GM19395 (cell line): Measurements from ENCODE around the gene BCAS3.

ENCODE experiments used
- ATAC-seq: cut with Tn5 transposase; IDR thresholded peaks from one replicate; pipeline ENCODE4 v1.9.1; 2021; ENCODE audit warnings: mild to moderate bottlenecking, moderate library complexity; ENCODE audit not compliant: unreplicated experiment

The BCAS3 gene

DNA sequence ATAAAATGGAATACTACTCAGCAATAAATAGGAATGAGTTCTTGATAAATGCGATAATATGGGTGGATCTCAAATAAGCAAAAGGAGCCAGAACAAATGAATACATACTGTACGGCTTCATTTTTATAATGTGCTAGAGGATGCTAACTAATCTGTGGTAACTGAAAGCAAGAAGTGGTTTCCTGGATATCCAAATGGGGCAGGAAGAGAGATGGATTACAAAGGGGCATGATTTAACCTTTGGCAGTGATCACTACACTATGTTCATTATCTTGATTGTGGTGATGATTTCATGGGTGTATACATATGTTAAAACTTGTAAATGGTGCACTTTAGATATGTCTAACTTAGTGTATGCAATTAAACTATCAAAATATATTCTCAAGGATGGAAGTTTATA, 499.7 kb downstream of the BCAS3 start:
- no peak for ATAC-seq

DNA sequence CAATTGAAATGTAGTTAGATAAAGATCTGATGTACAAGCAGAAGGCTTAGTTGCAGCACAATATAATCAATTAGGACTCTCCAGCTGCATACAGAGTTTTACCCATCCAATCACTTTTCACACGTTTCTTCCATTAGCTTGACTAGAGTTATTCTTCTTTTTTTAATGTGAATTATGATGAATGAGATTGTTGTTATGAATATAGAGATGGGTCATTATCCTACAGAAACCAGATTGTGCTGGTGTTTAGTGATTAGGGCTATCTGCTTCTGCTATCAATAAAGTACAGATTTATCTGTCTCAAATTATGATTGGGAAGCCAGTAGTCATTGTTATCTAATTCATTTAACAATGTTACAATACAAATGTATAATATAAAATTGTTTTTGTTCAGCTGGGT, 500.6 kb downstream of the BCAS3 start:
- ATAC-seq: no peak

DNA sequence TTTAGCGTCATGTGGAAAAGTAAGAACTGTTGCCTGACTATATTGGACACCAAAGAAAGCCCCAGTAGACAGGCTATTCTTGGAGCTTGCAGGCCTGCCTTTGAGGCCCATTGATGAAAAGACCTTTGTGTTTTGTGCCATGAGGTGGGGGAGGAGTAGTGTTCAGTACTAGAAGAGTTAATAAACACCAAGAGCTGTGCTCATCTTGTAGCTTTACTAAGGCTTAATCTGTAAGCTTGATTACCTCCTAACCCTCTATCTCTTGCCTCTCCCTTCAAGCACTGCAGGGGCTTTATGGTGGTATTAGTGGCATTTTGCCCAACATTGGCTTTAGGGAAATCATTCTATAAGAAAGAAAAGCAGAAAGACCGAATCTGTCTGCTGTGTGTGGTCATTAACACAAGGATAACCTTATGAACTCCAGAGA, 501.7 kb downstream of the BCAS3 start:
- no peak for ATAC-seq

DNA sequence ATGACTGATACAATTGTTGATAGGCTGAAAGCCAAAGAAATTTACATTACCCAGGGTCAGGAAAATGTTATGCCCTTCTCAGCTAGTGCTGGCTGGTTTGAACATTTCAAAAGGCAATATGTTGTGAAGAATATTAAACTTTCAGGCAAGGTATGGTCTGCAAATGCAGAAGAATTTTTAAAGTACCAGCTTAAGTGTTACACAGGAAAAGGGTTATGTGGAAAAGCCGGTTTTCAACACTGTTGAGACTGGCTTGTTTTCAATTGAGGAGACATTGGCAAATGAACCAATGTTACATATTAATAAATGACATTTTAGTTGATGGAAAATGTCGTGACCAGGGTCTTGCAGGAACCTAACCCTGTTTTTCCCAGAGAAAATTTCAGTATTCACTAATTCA, 506.1 kb downstream of the BCAS3 start:
- no peak for ATAC-seq

DNA sequence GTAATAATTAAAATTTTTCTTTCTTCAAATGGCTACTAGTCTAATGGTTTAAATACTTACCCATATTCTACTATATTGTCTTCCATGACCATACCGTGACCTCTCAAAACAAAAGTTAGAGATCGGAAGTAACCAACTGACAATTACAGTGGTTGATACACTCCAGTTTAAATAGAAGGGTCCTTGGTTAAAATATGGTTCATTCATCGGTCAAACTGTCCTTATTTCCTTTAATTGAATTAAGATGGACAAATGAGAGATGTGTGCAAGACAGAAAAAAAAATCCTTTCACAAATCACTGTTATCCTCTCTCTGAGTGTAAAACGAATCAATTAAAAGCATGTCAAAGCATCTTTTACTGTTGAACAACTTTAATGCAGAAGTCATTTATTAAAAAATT, 507.7 kb downstream of the BCAS3 start:
- ATAC-seq: no peak

DNA sequence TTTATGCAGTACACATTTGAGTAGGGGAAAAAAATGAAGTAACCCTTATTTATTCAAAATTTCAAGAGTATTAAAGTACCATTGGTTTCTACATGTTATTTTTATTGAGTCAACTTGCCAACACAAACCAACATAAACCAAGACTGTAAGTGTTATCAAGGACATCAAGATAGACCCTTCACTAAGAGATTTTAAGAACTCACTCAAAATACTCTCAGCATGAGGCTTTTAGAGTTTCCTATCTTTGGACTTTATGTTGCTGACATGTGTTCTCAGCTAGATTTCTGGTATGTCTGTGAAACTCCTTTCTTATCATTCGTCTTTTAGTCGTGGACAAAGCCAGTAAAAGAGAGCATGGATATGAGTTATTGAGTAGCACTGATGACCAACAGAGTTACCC, 509.4 kb downstream of the BCAS3 start:
- no peak for ATAC-seq

DNA sequence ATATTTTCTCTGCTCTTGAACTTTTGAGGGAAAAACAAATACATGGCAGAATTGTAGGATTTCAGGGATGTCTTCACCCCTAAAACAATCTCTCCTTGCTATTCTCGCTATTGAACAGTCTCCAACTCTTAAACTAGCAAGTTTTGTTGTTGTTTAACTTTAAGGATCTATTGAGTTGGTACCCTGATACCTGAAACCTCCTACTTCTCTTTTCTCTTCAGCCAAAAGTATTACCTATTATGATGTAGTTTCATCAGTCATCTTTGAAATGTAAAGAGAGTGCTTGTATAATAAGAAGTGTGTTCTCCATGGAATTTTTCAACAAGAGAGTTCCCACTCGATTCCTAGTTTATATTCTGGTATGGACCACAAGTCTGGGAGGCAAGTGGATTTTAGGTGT, 510.4 kb downstream of the BCAS3 start:
- ATAC-seq: no peak

DNA sequence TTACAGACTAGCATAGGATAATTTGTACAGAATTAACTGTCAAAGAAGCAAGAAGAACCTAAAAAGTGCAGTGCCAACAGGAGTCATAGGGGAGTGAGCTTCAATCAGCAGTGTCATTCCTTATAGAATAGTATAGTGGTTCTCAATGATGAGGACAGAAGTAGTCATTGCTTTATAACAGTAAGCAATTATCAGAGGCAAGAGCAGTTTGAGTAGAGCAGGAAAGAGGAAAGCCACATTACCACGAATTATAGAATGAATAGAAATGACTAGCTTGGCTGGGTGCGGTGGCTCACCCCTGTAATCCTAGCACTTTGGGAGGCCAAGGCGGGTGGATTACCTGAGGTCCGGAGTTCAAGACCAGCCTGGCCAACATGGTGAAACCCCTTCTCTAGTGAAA, 512.3 kb downstream of the BCAS3 start:
- no peak for ATAC-seq

DNA sequence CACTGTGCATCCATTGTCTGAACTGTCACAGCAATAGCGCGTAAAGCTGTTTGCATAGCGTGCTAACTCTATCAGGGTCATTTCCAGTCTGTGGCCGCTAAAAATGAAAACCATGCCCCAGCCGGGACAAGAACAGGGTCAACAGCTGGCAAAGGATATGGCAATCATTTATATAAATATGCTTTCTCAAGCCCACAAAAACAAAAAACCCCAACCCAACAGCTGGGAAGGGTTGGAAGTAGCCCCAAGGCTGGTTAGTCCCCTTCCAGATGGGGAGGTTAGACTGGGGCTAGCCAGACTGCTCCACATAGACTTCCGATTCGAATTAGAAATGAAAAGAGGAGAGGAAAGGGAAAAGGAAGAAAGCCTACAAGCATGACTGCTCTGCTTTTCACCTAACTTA, 518.7 kb downstream of the BCAS3 start:
- ATAC-seq: no peak

DNA sequence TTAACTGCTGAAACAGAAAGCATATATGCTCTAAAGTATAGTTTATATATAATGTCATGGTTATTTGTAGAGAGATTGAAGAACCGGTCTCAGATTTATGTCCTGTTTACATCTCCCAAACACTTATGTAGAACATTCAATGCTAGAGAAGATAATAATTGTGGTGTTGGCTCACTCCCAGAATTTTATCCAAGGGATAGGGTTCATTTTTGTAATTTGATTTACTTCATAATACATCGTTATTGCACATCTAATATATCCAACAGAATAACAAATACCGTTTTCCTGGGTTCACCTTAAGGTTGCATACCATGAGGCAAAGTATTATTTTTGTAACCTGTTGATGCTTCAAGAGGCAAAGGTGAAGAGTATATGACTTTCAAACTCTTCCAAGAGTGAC, 519.1 kb downstream of the BCAS3 start:
- ATAC-seq: no peak

DNA sequence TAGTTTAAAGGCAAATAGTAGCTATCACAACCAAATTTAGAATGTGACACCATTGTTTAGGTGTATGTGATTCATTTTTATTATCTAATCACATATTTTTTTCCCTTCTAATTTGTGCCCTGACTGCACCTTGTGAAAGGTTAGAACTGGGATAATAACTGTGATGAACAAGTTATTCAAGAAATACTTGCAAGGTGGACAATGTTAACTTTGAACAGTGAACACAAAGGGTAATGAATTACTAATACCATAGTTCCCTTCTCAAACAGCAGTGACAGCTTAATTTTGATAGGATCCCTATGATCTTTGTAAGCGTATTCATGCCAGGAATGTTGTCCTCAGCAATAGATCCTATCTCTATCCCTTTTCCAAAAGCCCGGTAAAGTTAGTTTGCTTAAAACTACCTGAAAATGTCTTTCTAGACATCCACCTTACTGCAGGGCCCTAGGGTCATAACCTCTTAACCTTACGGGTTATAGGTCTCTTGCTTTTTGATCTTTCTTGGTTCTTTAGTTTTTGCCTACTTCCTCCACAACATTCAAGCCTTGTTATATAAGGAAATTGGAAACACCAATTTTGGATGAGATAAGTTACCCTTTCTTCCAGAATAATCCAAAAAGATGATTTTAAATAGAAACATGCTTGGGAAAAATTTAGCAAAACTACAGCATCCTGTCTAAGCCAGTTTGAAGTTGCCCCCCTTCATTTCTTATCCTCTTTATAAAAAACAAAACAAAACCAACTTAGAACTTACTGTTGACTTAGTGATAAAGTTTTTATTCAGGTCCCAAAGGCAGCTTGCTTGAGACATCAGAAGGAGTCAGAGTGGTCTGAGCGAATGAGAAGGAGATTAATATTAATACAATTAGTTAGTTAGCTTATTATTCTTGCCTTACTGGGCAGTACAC, 522.0 kb downstream of the BCAS3 start:
- no peak for ATAC-seq

DNA sequence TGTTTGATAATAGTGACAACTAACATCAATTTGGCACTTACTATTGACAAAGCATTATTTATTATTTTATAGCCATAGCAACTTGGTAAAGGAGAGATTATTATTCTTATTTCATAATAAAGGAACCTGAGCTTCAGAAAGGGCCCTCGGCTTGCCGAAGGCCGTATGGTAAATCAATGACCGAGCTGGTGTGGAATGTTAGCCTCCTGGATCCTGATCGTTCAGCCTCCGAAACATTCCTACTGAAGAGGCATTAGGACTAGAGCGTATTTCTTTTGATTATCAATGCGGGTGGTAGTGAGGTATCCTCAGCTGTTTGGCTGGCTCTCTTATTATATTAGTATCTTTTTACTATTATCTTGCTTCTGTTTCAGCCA, 522.7 kb downstream of the BCAS3 start:
- ATAC-seq: no peak

DNA sequence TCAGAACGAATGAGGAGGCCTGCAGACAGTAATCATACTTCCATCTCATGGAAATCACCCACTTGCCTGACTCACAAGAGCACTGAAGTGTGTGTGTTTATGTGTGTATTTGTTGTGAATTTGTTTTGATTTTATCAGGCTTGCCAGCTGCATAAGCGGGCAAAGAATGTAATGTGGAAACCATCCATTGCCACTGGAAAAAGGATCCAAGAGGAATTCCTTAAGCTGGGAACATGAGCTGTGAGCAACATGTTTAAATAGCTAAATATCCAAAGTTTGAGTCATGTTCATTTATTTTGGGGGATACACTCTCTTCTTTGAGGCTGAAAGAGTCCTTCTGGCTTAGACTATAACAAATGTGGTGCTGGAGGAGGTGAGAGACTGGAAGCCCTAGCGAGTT, 523.6 kb downstream of the BCAS3 start:
- no peak for ATAC-seq

DNA sequence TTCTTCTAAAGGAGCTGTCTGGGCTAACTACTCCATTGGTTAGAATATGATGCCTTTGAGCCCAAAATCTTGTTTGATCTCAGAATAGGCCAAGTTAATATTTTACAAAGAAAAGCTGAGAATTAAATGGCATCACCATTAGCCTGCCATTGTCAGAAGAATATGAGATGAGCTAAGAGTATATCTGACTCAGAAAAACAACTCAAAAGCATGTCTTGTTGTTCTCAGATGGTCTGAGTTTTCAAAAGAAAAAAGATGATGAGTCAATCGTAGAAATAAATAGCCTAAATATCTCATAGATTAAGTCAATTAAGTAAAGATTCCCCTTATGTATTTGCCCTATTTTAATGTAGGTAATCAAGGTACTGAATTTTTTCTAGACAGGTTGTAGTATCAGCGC, 524.9 kb downstream of the BCAS3 start:
- ATAC-seq: no peak

DNA sequence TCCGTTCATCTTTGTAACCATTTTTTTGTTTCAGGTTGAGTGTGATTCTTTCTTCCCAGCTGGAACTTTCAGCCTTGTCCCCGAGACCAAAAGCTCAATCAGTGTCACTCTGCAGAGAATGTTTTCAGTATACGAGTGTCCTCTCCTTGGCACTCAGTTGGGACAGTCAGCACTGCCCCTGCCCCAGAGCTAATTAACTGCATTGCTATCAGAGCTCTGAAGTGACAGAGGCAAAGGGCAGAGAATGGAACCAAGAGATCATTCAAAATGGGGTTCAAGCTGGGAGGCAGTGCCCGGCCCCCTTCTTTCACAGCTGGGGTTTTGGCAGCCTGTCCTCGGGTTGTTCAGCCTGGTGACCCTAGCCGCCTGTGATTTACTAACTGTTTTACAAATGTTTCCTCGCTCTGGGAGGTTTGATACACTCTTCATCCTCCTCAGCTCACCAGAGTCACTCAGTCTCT, 526.0 kb downstream of the BCAS3 start:
- ATAC-seq: no peak

DNA sequence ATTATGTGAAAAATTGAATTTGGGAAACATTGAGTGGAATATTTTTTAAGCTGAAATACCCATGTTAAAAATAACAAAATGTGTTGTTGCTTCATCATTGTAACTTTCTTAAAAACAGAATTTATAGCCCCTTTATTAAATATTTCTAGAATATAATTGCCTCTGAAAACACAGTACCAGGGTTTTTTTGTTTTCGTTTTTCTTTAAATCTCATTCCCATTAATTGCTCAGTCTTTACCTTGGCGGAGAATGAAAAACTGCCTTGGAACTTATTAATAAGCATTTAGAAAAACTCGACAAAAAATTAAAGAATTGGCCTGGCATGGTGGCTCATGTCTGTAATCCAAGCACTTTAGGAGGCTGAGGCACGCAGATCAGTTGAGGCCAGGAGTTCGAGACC, 526.8 kb downstream of the BCAS3 start:
- no peak for ATAC-seq

DNA sequence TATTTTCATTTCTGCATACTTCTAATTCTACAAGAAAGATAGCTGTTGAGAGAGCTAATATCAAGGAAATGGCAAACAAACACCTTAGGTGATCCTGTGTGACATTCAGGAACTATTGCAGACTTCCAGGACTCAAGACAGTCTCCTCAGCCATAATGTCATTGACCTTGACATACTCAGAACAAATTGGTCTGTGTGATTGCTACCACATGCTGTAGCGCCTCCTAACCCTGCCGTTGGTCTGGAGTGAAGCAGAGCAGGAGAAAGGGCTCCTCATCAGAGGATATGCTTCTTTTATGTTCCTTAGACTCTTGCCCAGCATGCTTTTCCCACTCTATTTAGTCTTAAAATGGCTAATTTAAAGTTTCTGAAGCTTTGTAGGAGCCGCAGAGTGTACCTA, 527.8 kb downstream of the BCAS3 start:
- no peak for ATAC-seq

DNA sequence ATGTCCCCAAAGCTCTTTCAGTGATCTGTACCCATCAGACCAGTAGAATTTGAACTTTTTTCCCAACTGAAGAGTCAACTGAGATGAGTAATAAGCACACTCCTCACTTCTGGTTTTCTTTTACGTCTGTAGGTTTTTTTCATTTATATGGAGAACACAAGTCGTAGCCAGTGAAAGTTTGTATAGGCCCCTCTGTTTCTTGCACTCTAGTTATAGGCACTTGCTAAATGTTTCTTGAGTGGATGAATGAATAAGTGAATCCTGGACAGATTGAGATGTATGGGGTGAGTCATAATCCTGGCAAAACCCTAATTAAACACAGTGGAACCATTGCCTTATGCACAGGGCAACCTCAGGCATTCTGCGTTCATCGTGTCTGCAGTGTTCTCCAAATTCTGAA, 528.3 kb downstream of the BCAS3 start:
- ATAC-seq: no peak

DNA sequence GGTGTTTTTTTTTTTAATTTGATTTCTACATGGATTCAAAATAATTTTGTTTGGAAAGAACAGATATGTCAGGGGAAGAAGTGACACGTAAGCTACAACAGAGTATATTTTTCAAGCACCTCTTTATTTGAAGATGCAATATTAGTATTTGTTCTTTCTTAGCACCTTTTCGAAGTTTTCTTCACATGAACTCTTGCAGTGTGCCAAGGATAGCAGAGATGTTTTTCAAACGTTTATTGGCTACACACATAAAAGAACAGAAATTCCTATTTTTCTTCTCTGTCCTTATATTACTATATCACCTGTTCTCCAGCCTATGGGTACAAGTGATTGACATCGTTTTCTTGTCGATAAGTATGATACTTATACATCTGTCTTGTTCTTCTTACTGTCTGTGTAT, 529.3 kb downstream of the BCAS3 start:
- no peak for ATAC-seq

DNA sequence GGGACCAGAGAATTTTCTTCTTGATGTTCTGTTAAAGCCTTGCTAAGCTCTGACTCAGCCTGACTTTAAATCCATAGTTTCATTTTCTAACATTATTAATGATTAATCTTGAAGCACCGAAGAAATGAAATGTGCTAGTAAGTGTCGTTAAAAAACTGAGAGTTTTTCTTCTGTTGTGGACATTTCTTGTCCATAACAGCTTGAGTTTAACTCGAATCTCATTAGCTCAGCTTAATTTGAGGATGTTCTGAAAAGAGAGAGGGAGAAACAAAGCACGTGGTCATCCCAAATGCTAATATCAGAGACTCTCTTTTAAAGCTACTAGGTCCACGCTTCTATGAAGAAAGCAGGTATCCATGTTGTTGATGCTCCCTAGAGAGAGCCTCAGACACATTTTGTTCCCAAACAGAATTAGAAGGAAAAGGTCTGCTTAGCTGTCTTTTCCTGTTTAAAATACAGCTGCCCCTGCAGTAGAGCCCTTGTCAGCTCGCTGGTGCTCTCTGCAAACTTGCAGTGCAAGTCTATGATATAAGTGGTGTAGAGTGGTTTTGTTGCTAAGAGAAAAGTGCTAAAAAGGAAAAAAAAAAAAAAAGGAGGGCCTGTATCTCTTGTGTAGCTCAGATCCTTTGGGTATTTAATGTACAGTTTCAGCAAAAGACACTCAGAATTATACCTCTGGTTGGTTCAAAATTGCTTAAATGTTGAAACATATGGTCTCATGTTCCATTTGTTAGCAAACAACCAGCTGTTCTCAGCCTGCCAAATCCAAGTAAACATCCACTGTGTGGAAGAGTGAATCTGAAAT, 530.9 kb downstream of the BCAS3 start:
- ATAC-seq: no peak

DNA sequence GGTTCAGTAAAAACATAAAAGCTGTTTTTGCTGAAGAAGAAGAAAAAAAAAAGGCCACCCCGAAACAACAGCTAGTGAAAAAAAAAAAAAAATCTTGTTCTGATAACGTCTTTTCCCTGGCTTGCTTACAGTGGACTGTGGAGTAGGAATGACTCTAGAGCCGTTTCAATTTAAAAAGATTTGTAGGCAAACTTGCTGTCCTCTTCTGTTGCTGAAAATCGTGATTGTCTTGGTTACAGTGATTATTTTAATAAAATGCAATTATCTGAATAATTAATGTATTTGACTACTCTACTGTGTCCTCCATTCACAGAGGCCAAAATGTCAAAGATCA, 531.4 kb downstream of the BCAS3 start:
- ATAC-seq: no peak

DNA sequence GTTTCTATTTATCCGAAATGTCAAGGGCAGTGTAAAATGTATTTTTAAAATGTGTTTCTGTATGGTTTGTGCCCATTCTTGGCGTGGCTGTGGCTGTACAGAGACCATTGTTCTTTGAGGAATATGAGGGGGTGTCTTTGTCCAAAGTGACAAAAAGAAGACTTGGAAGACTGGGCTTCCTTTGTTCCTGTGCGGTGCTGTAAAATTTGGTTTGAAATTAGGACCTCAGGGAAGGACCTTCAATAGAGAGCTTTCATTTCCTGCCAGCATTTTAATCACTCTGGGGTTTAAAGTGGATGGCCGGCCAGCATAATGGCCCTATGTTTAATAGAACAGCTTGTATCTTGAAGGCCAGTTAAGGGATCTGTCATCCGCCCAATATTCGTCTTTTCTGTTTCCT, 531.9 kb downstream of the BCAS3 start:
- ATAC-seq: no peak
